K562 (cell line): ENCODE results near the gene FADD. TPM values are rescaled to one million over a fixed set of nuclear protein-coding genes. Genes with fewer than 3 reads are reported as not detected.

ENCODE experiments used
- ATAC-seq: fragments of 200-7000 bp; cut with Tn5 transposase; 3 replicates; pipeline ENCODE4 v1.9.1; 2020; ENCODE audit warnings: moderate library complexity
- BruUV-seq: library from RNA; stranded (reverse); fragments of 400-500 nt; replicated peaks from 2 replicates; lab custom pipeline; 2021; lab: Mats Ljungman, UMichigan
- CTCF ChIA-PET: fragments of 300-600 bp; formaldehyde crosslinking; extraction: SDS; loops from one replicate; lab custom pipeline; 2021; ENCODE audit warnings: low intra/inter-chr PET ratio; lab: Yijun Ruan, JAX
- POLR2A ChIA-PET: fragments of 300-600, 350-650 bp; sonication (Branson Sonifier 250); formaldehyde crosslinking; extraction: SDS; loops from one replicate; lab custom pipeline; 2021; ENCODE audit warnings: antibody characterized with exemption, inconsistent platforms; lab: Yijun Ruan, JAX
- DNase-seq, 4 experiments: peaks; one replicate each; pipeline versions ENCODE4 v3.0.0 to v3.0.0-alpha.2; 2011 to 2018; ENCODE audit warnings: low spot score in 3 of 4, mixed read lengths in 3 of 4; ENCODE audit errors: extremely low read depth in 1 of 4
- FAIRE-seq: peaks from 2 replicates; lab custom pipeline; 2011; peaks lifted over from hg19 to GRCh38; lab: Jason Lieb, UNC
- H2AFZ ChIP-seq: 2 replicates; pipeline ENCODE4 v1.6.0; 2011; ENCODE audit warnings: low read depth, low read length, control low read depth, inconsistent platforms
- H3K27ac ChIP-seq: fragments of 200-600 bp; 3 replicates; pipeline ENCODE4 v1.8.0; 2011; ENCODE audit warnings: low read depth, mild to moderate bottlenecking, control low read depth, inconsistent platforms, low read length, moderate library complexity, mixed read lengths; ENCODE audit errors: extremely low read depth
- H3K27me3 ChIP-seq, 2 experiments: fragments of 300-600 bp in 1 of 2; 2 replicates in 1 of 2; 3 replicates in 1 of 2; pipeline versions ENCODE4 v1.6.0 to v1.8.0; 2011; ENCODE audit warnings: inconsistent platforms in 2 of 2, low read length in 2 of 2, mild to moderate bottlenecking in 1 of 2, mixed read lengths in 1 of 2, moderate library complexity in 1 of 2; ENCODE audit not compliant: control insufficient read depth in 2 of 2, insufficient read depth in 2 of 2
- H3K36me3 ChIP-seq: fragments of 300-600 bp; 3 replicates; pipeline ENCODE4 v1.8.0; 2011; ENCODE audit warnings: mild to moderate bottlenecking, low read length, inconsistent platforms; ENCODE audit not compliant: control insufficient read depth, insufficient read depth
- H3K4me1 ChIP-seq, 2 experiments: fragments of 200-600 bp in 1 of 2; replicated peaks in 1 of 2; 2 replicates in 1 of 2; 3 replicates in 1 of 2; pipeline versions ENCODE4 v1.5.1 to v1.8.0; 2011; ENCODE audit warnings: inconsistent platforms in 2 of 2, low read length in 2 of 2, mild to moderate bottlenecking in 1 of 2, mixed read lengths in 1 of 2, moderate library complexity in 1 of 2; ENCODE audit not compliant: control insufficient read depth in 2 of 2, insufficient read depth in 2 of 2
- H3K4me2 ChIP-seq: 2 replicates; pipeline ENCODE4 v1.6.1; 2011; ENCODE audit warnings: low read length, control low read depth, inconsistent platforms, mixed read lengths; ENCODE audit not compliant: insufficient read depth
- H3K4me3 ChIP-seq: fragments of 200-600 bp; sonication (generic), shearing (Covaris generic); 2 replicates; pipeline ENCODE4 v1.5.1; 2016; ENCODE audit warnings: control low read depth, inconsistent platforms
- H3K79me2 ChIP-seq: fragments of 200-600 bp; 3 replicates; pipeline ENCODE4 v1.8.0; 2011; ENCODE audit warnings: low read length, inconsistent platforms; ENCODE audit not compliant: control insufficient read depth, insufficient read depth
- H3K9ac ChIP-seq, 2 experiments: 2 replicates each; pipeline versions ENCODE4 v1.6.0 to v1.6.1; 2011; ENCODE audit warnings: low read depth in 2 of 2, low read length in 2 of 2, control low read depth in 1 of 2, inconsistent platforms in 1 of 2, mild to moderate bottlenecking in 1 of 2, mixed read lengths in 1 of 2; ENCODE audit not compliant: insufficient read depth in 1 of 2
- H3K9me1 ChIP-seq: one replicate; pipeline ENCODE4 v1.6.0; 2011; ENCODE audit warnings: inconsistent platforms, mild to moderate bottlenecking, low read length, moderate library complexity; ENCODE audit not compliant: control insufficient read depth, insufficient read depth
- H3K9me3 ChIP-seq: replicated peaks from 2 replicates; pipeline ENCODE4 v1.5.1; 2011; ENCODE audit warnings: low read depth, low read length, inconsistent platforms; ENCODE audit not compliant: control insufficient read depth, insufficient read depth
- H4K20me1 ChIP-seq: replicated peaks from 2 replicates; pipeline ENCODE4 v1.6.1; 2011; ENCODE audit warnings: low read length, inconsistent platforms, mixed read lengths; ENCODE audit not compliant: control insufficient read depth, insufficient read depth
- HEY1 ChIP-seq: fragments of 250-450 bp; sonication (Bioruptor Pico); IDR thresholded peaks from 2 replicates; pipeline ENCODE4 v1.5.0; 2020; ENCODE audit warnings: mild to moderate bottlenecking, moderate library complexity, borderline replicate concordance
- PCBP1 ChIP-seq: fragments of 200-400 bp; formaldehyde crosslinking; IDR thresholded peaks from 2 replicates; pipeline ENCODE4 v1.6.1; 2018; ENCODE audit warnings: mild to moderate bottlenecking, low read depth, low read length; ENCODE audit not compliant: poor library complexity, severe bottlenecking
- RB1 ChIP-seq: fragments of 450-650 bp; IDR thresholded peaks from 2 replicates; pipeline ENCODE4 v1.6.1; 2017; ENCODE audit warnings: low read depth, mild to moderate bottlenecking
- RBM25 ChIP-seq: fragments of 200-400 bp; formaldehyde crosslinking; IDR thresholded peaks from 2 replicates; pipeline ENCODE4 v1.6.1; 2018; ENCODE audit warnings: low read length, low read depth, moderate library complexity; ENCODE audit not compliant: severe bottlenecking
- ZFP36 ChIP-seq: fragments of 150-350 bp; IDR thresholded peaks from 2 replicates; pipeline ENCODE4 v1.6.1; 2018; ENCODE audit warnings: low read length, low read depth; ENCODE audit not compliant: partially characterized antibody
- WGBS: fragments of 100-300 bp; shearing (Covaris generic); methylation state at CpG from one replicate; pipeline ENCODE4 v1.1.6; 2016; ENCODE audit warnings: low coverage, mixed read lengths; ENCODE audit not compliant: insufficient coverage; ENCODE audit errors: missing lambda C conversion rate; 5-methylcytosine and 5-hydroxymethylcytosine counted together
- in situ Hi-C: fragments of 300-500 bp; cut with MboI; formaldehyde crosslinking; loops from 4 replicates; pipeline ENCODE4 v1.15.0; 2018; ENCODE audit warnings: inconsistent platforms, mixed read lengths
- intact Hi-C: fragments of 100-400 bp; cut with micrococcal nuclease; formaldehyde crosslinking; loops from 2 replicates; pipeline ENCODE4 v1.14.2; 2022
- polyA plus RNA-seq, 8 experiments: library from polyadenylated mRNA; depleted of rRNA in 4 of 8; stranded (reverse) in 5 of 8; unstranded in 3 of 8; fragments of >200 nt; fragmentation: Nextera tagmentation in 2 of 8; fragmentation: Illumina TruSeq in 1 of 8; extraction: Ambion mirVana in 2 of 8; extraction: Trizol in 1 of 8; gene quantifications; 2 replicates each; pipeline versions ENCODE4 v1.2.1 to v1.2.3, GENCODE V29; 2011 to 2014; ENCODE audit warnings: inconsistent platforms in 1 of 8, missing spikeins in 1 of 8
- total RNA-seq, 7 experiments: library from RNA; depleted of rRNA in 6 of 7; stranded (reverse); fragments of >200 nt in 6 of 7; fragmentation: Illumina TruSeq in 2 of 7; extraction: Trizol in 2 of 7; gene quantifications; 2 replicates each; pipeline versions ENCODE4 v1.2.1 to v1.2.3, GENCODE V29; 2011 to 2021; ENCODE audit warnings: low replicate concordance in 1 of 7
- TF ChIP-seq, protein P1 (sequence below): fragments of 250-450 bp; sonication (Bioruptor Pico); IDR thresholded peaks from 2 replicates; pipeline ENCODE4 v1.8.0; 2022; ENCODE audit warnings: moderate library complexity, mild to moderate bottlenecking, inconsistent platforms

Gene FADD
- total and polyA plus RNA-seq, 9 of the 15 experiments (the other 6 are each of a cell fraction or from before 2014, with no cell fraction given): 0.29 to 26.9 (median 20.4) TPM

DNA sequence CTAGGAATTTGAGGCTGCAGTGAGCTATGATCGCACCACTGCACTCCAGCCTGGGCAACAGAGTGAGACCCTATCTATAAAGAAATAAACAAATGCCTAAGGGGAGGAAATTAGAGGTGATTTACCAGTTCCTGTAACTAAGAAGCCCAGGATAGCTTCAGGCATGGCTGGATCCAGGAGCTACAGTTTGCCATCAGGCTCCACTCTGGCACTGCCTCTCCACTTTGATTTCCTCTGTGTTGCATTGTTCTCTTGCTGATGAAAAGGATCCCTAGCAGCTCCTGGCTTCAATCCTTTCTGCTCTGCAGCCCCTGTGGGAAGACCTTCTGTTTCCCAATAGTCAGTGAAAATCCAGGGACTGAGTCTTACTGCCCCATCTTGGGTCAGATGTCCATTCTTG is 20.1 kb upstream of the FADD start:
- CTCF ChIA-PET: no interaction called here
- no TSS peak for BruUV-seq
- H3K27ac ChIP-seq: no peak overlapping the region
- peaks cover 0 to 14% of the 10 kb centered on the region in 2 experiments; a peak in 2 of 5 replicates for H3K4me1 ChIP-seq
- 8% methylated on average over 1 of the region's 1 CpG for whole genome bisulfite sequencing
- H2AFZ ChIP-seq: no peak overlapping the region
- H3K4me2 ChIP-seq: no peak overlapping the region
- no peak overlapping the region for H3K4me3 ChIP-seq
- no peaks in the 10 kb centered on the region for H3K9me1 ChIP-seq
- H3K9ac ChIP-seq: no peak overlapping the region
- in situ Hi-C loops: loop anchor here (5.0 to 10.0 kb wide), 2 partner anchors 91 to 468 kb away; no protein-coding TSS in a partner anchor
- no peaks in the 10 kb centered on the region for H3K79me2 ChIP-seq
- H4K20me1 ChIP-seq: peaks cover 9% of the 10 kb centered on the region; the same call in 1 of the 2 replicates
- H3K27me3 ChIP-seq: peaks cover 43 to 89% of the 10 kb centered on the region in 2 experiments; a peak in 4 of 5 replicates
- no peak for FAIRE-seq
- TF ChIP-seq RB1 (no peak), RBM25 (peak; percentile 55)
- intact Hi-C loops: no loop called here
- ATAC-seq: no peak
- DNase-seq: no peak
- H3K36me3 ChIP-seq: no peaks in the 10 kb centered on the region
- H3K9me3 ChIP-seq: no peaks in the 10 kb centered on the region
- POLR2A ChIA-PET: interaction anchor here (0.6 to 0.8 kb wide), 3 partner anchors 259 to 667 kb away, joined by 3 to 5 read pairs (median 4); no protein-coding TSS in a partner anchor

GRCh38 chr11:70183483-70184176 is 19.5 kb upstream of the FADD start:
- BruUV-seq: no TSS peak
- no peak overlapping the region for H3K27ac ChIP-seq
- H3K27me3 ChIP-seq: peaks cover 43 to 89% of the 10 kb centered on the region in 2 experiments; a peak in 4 of 5 replicates
- WGBS: 7% methylated on average over 11 of the region's 11 CpGs
- H3K79me2 ChIP-seq: no peaks in the 10 kb centered on the region
- H3K4me2 ChIP-seq: no peak overlapping the region
- peaks cover 0 to 14% of the 10 kb centered on the region in 2 experiments; a peak in 2 of 5 replicates for H3K4me1 ChIP-seq
- no peak overlapping the region for H2AFZ ChIP-seq
- no peak for FAIRE-seq
- H4K20me1 ChIP-seq: 0 out of 2 replicates have a peak, but pooled peaks cover 9% of the 10 kb centered on the region
- no peak for ATAC-seq
- no peak overlapping the region; a peak in 1 of 4 replicates for H3K9ac ChIP-seq
- no peaks in the 10 kb centered on the region for H3K9me1 ChIP-seq
- DNase-seq: no peak
- in situ Hi-C loops (loop anchor here (5.0 to 10.0 kb wide), 2 partner anchors 91 to 469 kb away; no protein-coding TSS in a partner anchor), intact Hi-C loops (no loop called here)
- no peak overlapping the region for H3K4me3 ChIP-seq
- H3K9me3 ChIP-seq: no peaks in the 10 kb centered on the region
- POLR2A ChIA-PET: interaction anchor here (0.6 to 0.7 kb wide), 2 partner anchors 265 to 666 kb away, joined by 3 to 4 read pairs; no protein-coding TSS in a partner anchor
- CTCF ChIA-PET: no interaction called here
- TF ChIP-seq, protein P1, sequence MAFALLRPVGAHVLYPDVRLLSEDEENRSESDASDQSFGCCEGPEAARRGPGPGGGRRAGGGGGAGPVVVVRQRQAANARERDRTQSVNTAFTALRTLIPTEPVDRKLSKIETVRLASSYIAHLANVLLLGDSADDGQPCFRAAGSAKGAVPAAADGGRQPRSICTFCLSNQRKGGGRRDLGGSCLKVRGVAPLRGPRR: no peak
- TF ChIP-seq RBM25 (peak; percentile 53), HEY1 (no peak), ZFP36 (peak; percentile 72), PCBP1 (no peak)
- no peaks in the 10 kb centered on the region for H3K36me3 ChIP-seq
